Uterus (tissue), 4 donors: ENCODE results near the gene CNPY1. TPM values are rescaled to one million over a fixed set of nuclear protein-coding genes. Genes with fewer than 3 reads are reported as not detected.

Experiments used
- DNase-seq, 2 donors: peaks; one replicate each; pipeline ENCODE4 v3.0.0-alpha.2; 2019 to 2020
- H3K27ac ChIP-seq, 2 donors: fragments of 200-600 bp; sonication (generic); 1 replicate in 1 of 2; 2 replicates in 1 of 2; pipeline ENCODE4 v1.5.1; 2016 to 2018
- H3K27me3 ChIP-seq, 2 donors: fragments of 200-600 bp; sonication (generic); one replicate each; pipeline ENCODE4 v1.5.1; 2018 to 2019; ENCODE audit warnings: control low read depth in 1 of 2
- H3K36me3 ChIP-seq, 2 donors: fragments of 200-600 bp; sonication (generic); one replicate each; pipeline ENCODE4 v1.5.1; 2019; ENCODE audit warnings: control low read depth in 1 of 2
- H3K4me1 ChIP-seq, 2 donors: fragments of 200-600 bp; sonication (generic); one replicate each; pipeline ENCODE4 v1.5.1; 2018 to 2019; ENCODE audit warnings: control low read depth in 1 of 2
- H3K4me3 ChIP-seq, 2 donors: fragments of 200-600 bp; sonication (generic); 1 replicate in 1 of 2; 2 replicates in 1 of 2; pipeline ENCODE4 v1.5.1; 2018 to 2019; ENCODE audit warnings: mild to moderate bottlenecking in 1 of 2
- H3K9me3 ChIP-seq, 2 donors: fragments of 200-600 bp; sonication (generic); one replicate each; pipeline ENCODE4 v1.5.1; 2019; ENCODE audit warnings: control low read depth in 1 of 2
- CTCF ChIP-seq, 4 experiments: fragments of 200-600 bp in 2 of 4; fragments of 450-650 bp in 2 of 4; sonication (generic) in 2 of 4; IDR thresholded peaks; one replicate each; pipeline ENCODE4 v1.5.1; 2016 to 2019; ENCODE audit warnings: antibody characterized with exemption in 4 of 4, mild to moderate bottlenecking in 2 of 4, moderate library complexity in 1 of 4
- POLR2A ChIP-seq, 2 donors: fragments of 450-650 bp; IDR thresholded peaks; one replicate each; pipeline ENCODE4 v1.6.1; 2016; ENCODE audit warnings: antibody characterized with exemption in 2 of 2, mild to moderate bottlenecking in 1 of 2, moderate library complexity in 1 of 2
- intact Hi-C: fragments of 100-400 bp; cut with DNase I; formaldehyde crosslinking; loops from one replicate; pipeline ENCODE4 v1.15.1; 2023; ENCODE audit warnings: low total_unique reads
- total RNA-seq, 4 donors: library from RNA; depleted of rRNA in 3 of 4; stranded (reverse); fragments of >200 nt in 3 of 4; gene quantifications; one replicate each; pipeline versions ENCODE4 v1.1.0 to v1.2.4, GENCODE V29; 2014 to 2023
- donor health status: DM: yes; HTN: yes; CAD: no.

CNPY1 gene
- total RNA-seq, 4 donors from 2014 or later = not detected

GRCh38 chr7:155517452-155517851 is 28.9 kb downstream of the CNPY1 start:
- TF ChIP-seq CTCF (IDR thresholded peaks at IDR 0.05) (no peak), POLR2A (IDR thresholded peaks at IDR 0.05) (no peak)
- intact Hi-C loops = no loop called here
- Histone ChIP-seq H3K27ac (no peak overlapping the region), H3K4me3 (no peak overlapping the region), H3K36me3 (no peaks in the 10 kb centered on the region), H3K9me3 (no peaks in the 10 kb centered on the region), H3K4me1 (no peaks in the 10 kb centered on the region), H3K27me3 (peaks cover 0 to 6% of the 10 kb centered on the region in 2 donors)
- no peak for DNase-seq

GRCh38 chr7:155516466-155516865 is 29.9 kb downstream of the CNPY1 start:
- no peak overlapping the region for H3K27ac ChIP-seq
- DNase-seq = no peak
- no peaks in the 10 kb centered on the region for H3K9me3 ChIP-seq
- no peaks in the 10 kb centered on the region for H3K4me1 ChIP-seq
- H3K27me3 ChIP-seq = peaks cover 0 to 16% of the 10 kb centered on the region in 2 donors
- no peak overlapping the region for H3K4me3 ChIP-seq
- no peak for TF ChIP-seq CTCF (IDR thresholded peaks at IDR 0.05)
- H3K36me3 ChIP-seq = no peaks in the 10 kb centered on the region
- intact Hi-C loops = no loop called here

- no peak for DNase-seq
- peaks cover under 1 to 27% of the 10 kb centered on the region in 2 donors for H3K27me3 ChIP-seq
Measured at GRCh38 chr7:155515318-155515717, 31.0 kb downstream of the CNPY1 start.

GRCh38 chr7:155514296-155514695 is 32.1 kb downstream of the CNPY1 start:
- peaks cover 11 to 38% of the 10 kb centered on the region in 2 donors for H3K27me3 ChIP-seq
- no peaks in the 10 kb centered on the region for H3K4me1 ChIP-seq
- H3K27ac ChIP-seq = no peak overlapping the region
- TF ChIP-seq CTCF (IDR thresholded peaks at IDR 0.05) (no peak), POLR2A (IDR thresholded peaks at IDR 0.05) (no peak)
- intact Hi-C loops = no loop called here
- H3K4me3 ChIP-seq = no peak overlapping the region
- no peak for DNase-seq
- H3K9me3 ChIP-seq = no peaks in the 10 kb centered on the region
- no peaks in the 10 kb centered on the region for H3K36me3 ChIP-seq

More at GRCh38 chr7:155515318-155515717, 31.0 kb downstream of the CNPY1 start:
- no peaks in the 10 kb centered on the region for H3K4me1 ChIP-seq
- H3K9me3 ChIP-seq = no peaks in the 10 kb centered on the region
- no peak for TF ChIP-seq CTCF (IDR thresholded peaks at IDR 0.05)
- no peak for TF ChIP-seq POLR2A (IDR thresholded peaks at IDR 0.05)
- H3K27ac ChIP-seq = no peak overlapping the region
- intact Hi-C loops = no loop called here
- no peak overlapping the region for H3K4me3 ChIP-seq
- H3K36me3 ChIP-seq = no peaks in the 10 kb centered on the region

GRCh38 chr7:155513543-155514285 is 32.6 kb downstream of the CNPY1 start:
- H3K9me3 ChIP-seq = no peaks in the 10 kb centered on the region
- intact Hi-C loops = no loop called here
- no peaks in the 10 kb centered on the region for H3K4me1 ChIP-seq
- no peak overlapping the region for H3K4me3 ChIP-seq
- peaks cover 11 to 43% of the 10 kb centered on the region in 2 donors for H3K27me3 ChIP-seq
- no peak for DNase-seq
- no peak overlapping the region for H3K27ac ChIP-seq
- no peaks in the 10 kb centered on the region for H3K36me3 ChIP-seq
- TF ChIP-seq POLR2A (IDR thresholded peaks at IDR 0.05) = no peak
- no peak for TF ChIP-seq CTCF (IDR thresholded peaks at IDR 0.05)
